Measurements from ENCODE around the gene MSRB1. TPM values are rescaled to one million over a fixed set of nuclear protein-coding genes. Genes with fewer than 3 reads are reported as not detected.

The MSRB1 gene
- total and polyA plus RNA-seq, 2 donors (not counting 1 experiment from before 2014, with no cell fraction given) = 8.5 to 17.5 TPM

DNA sequence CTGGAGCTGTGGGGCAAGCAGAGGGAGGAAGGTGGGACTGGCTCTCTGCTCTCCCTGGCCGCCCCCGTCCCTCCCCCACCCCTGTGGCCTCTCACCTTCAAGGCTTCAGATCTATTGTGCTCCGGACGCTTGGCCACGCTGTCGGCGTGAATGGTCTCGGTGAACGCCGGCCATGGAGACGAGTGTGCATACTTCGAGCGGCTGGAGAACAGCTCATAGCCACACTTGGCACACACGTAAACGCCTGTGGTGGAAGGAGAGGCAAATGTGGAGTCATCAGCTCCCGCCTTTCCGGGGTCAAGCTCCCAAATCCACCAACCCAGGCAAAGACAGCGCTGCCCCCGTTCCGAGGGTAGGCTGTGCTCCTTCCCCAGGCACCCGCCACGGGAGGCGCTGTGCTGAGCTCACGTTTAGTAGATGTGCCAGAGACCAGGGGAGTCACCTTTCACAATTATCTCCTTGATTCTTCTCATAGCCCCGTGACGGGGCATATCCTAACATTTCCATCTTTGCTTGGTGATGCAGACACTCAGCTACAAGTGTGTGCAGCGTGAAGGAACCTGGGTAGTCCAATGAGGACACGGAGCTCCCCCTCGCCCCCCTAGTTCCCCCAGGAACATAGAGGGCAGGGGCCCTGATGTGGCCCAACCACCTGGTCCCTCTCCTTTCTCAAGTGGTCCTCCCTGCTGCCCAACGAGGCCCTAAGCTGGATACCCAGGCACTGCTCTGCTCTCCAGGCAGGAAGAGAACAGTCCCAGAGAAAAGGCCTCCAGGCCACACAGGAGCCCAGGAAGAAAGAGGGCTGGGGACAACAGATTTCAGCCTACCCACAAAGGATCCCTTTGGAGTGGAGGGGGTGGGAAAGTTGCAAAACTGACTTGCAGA, 1.6 kb downstream of the MSRB1 start:
- no peak for ATAC-seq (ENCODE audit: low read depth)
- ChIA-PET POLR2A (interaction anchor here (0.8 kb wide), 1 partner anchor 19 kb away, joined by 3 read pairs; no protein-coding TSS in a partner anchor), CTCF (interaction anchor here (0.9 kb wide), 1 partner anchor 63 kb away, joined by 3 read pairs; no protein-coding TSS in a partner anchor)
- Histone ChIP-seq H3K27me3 (replicated peaks in 1 of 4; ENCODE audit: control extremely low read depth in 1 of 4, control insufficient read depth in 3 of 4, insufficient read depth in 4 of 4, low read length in 3 of 4) (no peaks in the 10 kb centered on the region), H3K9ac (ENCODE audit: low read length) (no peak overlapping the region), H4K20me1 (ENCODE audit: control insufficient read depth, insufficient read depth, low read length, poor library complexity, severe bottlenecking) (no peaks in the 10 kb centered on the region), H3K36me3 (replicated peaks in 1 of 2; ENCODE audit: control extremely low read depth in 1 of 2, control insufficient read depth in 1 of 2, extremely low read depth in 1 of 2, insufficient read depth in 2 of 2, low read length in 1 of 2) (peaks cover 0 to 12% of the 10 kb centered on the region in 2 experiments), H2AFZ (ENCODE audit: insufficient read depth, low read depth, low read length, poor library complexity, severe bottlenecking) (no peak overlapping the region), H3K9me3 (ENCODE audit: control extremely low read depth in 1 of 3, control insufficient read depth in 2 of 3, insufficient read depth in 1 of 3, low read length in 2 of 3) (no peaks in the 10 kb centered on the region), H3K4me2 (replicated peaks; ENCODE audit: low read depth, low read length, poor library complexity, severe bottlenecking) (peak overlapping the region; percentile 81), H3K79me2 (ENCODE audit: control insufficient read depth, insufficient read depth, low read length) (no peaks in the 10 kb centered on the region), H3K4me1 (ENCODE audit: control insufficient read depth in 2 of 2, insufficient read depth in 2 of 2, low read length in 2 of 2) (peaks cover 14 to 19% of the 10 kb centered on the region in 2 donors), H3K4me3 (ENCODE audit: control extremely low read depth in 1 of 5, extremely low read depth in 1 of 5, insufficient read depth in 1 of 5, low read depth in 2 of 5, low read length in 4 of 5) (peak overlapping the region in 1 of 5 experiments; percentile 42), H3K27ac (ENCODE audit: low read length in 2 of 2) (no peak overlapping the region)
- no peaks in the 10 kb centered on the region for H3K9me3 Mint-ChIP-seq (ENCODE audit: insufficient read depth)
- TF ChIP-seq CTCF (IDR thresholded peaks at IDR 0.05) (no peak), EZH2 (IDR thresholded peaks at IDR 0.05; ENCODE audit: borderline replicate concordance, insufficient read depth, low read depth, low read length, poor library complexity, severe bottlenecking) (no peak)
- WGBS (ENCODE audit: insufficient coverage) = 94% methylated on average over 27 of the region's 30 CpGs
- peak overlapping the region; percentile 90 for H3K4me3 Mint-ChIP-seq
- peaks cover 21% of the 10 kb centered on the region for H3K4me1 Mint-ChIP-seq
- no peaks in the 10 kb centered on the region for H3K27me3 Mint-ChIP-seq
- peak overlapping the region; percentile 37 for H3K27ac Mint-ChIP-seq
- intact Hi-C loops (cut with micrococcal nuclease) = loop anchor here (1.0 to 10.0 kb wide), 2 partner anchors 12 to 53 kb away; no protein-coding TSS in a partner anchor
- no peak for DNase-seq
